GM19238 (cell line): ENCODE results near the gene NARS2.
"Not testable (repeated sequence)": the region's sequence is repeated elsewhere in the genome, so short reads cannot be mapped to it uniquely, and the experiment has no call there.

ENCODE experiments used
- DNase-seq: peaks from one replicate; pipeline ENCODE4 v3.0.0; 2011; ENCODE audit warnings: low spot score; ENCODE audit not compliant: insufficient read length

The NARS2 gene

DNA sequence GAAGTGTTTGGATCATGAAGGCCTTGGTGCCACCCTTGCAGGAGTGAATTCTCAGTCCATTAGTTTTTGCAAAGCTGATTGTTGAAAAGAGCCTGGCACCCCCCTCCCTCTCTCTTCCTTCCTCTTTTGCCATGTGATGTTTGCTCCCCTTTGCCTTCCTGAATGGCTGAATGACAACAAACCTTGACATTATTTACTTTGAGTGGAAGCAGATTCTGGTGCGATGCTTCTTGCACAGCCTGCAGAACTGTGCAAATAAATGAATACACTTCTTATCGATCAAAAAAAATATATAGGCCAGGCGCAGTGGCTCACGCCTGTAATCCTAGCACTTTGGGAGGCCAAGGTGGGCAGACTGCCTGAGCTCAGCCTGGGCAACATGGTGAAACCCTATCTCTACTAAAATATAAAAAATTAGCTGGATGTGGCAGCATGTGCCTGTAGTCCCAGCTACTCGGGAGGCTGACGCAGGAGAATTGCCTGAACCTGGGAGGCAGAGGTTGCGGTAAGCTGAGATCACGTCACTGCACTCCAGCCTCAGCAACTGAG lies 2.0 kb upstream of the NARS2 start:
- DNase-seq = no peak

DNA sequence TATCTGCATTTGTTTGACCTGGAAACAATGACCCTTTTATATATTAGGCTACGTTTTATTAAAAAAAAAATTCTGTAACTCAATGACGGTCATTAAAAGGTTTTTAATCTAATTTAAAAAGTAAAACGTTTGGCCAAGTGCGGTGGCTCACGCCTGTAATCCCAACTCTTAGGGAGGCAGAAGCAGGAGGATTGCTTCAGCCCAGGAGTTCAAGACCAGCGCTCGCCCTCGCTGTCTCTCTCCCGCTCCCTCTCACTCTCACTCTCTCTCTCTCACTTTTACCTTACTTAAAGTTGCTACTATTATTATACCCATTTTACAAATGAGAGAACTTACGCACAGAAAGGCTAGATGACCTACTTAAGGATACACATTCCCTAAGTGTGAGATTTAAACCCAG lies 814 bp upstream of the NARS2 start:
- no peak for DNase-seq

DNA sequence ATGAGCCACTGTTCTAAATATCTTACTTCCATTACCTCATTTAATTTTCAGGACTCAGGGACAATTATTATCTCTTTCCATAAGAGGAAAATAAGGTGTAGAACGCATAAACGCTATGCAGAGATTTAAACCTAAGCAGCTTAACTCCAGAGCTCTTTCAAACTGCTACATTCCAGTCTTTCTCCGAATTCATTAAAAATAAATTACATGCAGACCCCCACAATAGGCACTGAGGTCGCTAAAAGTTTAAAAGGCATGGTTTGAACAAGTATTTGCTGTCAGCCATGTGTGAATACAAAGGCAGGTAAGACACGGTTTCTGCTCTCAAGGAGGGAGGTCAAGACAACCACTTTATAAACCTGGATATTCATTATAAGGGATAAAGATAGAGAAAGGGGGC lies 983 bp downstream of the NARS2 start:
- DNase-seq = no peak

DNA sequence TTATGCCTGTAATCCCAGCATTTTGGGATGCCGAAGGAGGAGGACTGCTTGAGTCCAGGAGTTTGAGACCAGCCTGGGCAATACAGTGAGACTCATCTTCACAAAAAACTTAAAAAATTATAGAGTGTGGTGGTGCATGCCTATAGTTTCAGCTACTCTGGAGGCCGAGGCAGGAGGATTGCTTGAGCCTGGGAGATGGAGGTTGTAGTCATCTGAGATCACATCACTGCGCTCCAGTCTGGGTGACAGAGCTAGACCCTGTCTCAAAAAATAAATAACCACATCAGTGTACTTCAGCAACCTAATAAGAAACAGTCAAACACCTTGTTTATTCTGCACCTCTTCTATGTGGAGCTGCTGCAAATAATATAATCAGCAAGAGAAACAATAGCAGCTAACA lies 1.4 kb downstream of the NARS2 start:
- DNase-seq = no peak

DNA sequence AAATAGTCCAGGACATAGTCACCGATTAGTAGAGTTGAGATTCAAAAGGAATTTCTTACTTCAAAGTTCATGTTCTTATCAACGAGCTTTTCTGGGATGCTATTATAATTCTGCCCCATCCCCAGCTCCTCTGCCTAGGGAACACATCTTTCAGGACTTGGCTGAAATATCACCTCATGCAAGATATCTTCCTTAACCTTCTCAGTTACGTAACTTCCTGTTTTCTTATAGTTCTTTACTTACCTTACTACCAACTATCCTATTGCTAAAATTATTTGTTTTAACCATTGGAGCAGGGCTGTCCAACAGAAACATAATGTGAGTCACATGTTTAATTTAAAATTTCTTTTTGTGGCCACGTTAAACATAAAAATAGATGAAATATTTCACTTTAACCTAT lies 2.3 kb downstream of the NARS2 start:
- no peak for DNase-seq

DNA sequence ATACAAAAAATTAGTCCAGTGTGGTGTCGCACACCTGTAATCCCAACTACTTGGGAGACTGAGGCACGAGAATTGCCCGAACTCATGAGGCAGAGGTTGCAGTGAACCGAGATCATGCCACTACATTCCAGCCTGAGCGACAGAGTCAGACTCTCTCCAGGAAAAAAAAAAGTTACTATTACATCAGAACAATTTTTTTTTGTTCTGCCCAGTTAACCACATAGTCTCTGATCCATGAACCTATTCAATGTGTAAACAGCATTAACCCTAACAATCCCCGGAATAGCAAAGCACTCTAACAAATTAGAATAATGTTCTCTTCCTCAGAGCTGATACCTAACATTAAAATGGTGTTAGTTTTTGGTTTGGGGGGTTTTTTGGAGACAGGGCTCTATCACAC lies 4.6 kb downstream of the NARS2 start:
- DNase-seq = no peak

DNA sequence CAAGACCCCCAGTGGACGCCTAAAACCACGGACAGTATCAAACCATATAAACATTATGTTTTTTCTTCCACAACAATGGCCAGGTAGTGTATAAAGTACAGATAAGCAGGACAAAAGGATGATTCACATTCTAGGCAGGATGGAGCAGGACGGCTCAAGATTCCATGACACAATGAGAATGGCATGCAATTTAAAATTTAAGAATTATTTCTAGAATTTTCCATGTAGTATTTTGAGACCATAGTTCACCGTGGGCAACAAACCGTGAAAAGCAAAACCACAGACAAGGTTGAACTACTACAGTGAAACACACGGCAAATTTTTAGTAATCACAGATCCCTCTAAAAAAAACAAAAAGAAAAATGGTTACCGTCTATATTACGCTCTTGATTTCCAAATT lies 7.5 kb downstream of the NARS2 start:
- DNase-seq = no peak

DNA sequence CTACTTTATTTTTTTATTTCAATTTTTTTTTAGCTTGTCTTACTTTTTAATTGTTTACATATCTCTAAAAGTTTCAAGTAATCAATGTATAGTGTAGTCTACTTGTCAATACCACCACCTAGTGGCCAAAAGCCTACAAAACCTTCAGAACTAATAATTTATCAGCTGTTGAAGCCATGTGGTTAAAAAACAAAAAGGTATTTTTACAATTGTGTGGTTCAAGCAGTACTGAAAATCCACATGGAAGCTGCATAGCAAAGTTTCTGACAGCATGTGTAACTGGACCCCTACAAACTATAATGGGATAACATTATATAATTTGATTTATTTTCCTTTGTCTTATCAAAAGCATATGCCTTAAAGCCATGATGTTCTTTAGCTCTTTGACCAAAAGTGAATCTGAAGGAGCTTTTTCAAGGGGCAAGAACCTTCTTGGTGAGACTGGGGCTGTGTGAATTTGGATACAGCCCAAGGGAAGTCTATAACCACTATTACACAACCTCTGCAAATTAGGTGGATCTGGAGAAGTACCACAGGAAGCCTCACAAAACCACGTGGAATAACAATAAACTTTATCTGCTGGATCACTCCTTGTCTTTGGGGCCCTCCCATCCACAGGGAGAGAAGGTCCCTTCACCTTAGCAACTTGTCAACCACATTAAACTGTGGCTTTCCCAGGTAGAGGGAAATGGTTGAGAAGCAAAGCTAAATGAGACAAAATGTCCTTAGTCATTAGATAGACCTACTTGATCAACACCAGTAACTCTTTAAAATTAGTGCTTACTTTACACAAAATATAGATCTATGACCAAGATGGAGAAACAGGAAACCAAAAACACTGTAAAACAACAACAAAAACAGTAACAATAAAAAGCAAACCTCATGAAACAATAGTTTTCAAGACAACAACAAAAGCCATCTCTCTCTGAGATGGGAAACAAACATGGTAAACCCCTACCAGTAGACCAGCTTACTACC lies 9.9 kb downstream of the NARS2 start:
- no peak for DNase-seq

DNA sequence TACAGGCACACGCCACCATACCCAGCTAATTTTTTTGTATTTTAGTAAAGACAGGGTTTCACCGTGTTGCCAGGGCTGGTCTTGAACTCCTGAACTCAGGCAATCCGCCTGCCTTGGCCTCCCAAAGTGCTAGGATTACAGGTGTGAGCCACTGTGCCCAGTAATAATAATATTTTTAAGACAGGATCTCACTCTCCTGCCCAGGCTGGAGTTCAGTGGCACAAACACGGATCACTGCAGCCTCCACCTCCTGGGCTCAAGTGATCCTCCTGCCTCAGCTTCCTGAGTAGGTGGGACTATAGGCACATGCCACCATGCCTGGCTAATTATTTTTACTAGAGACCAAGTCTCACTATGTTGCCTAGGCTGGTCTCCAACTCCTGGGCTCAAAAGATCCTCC lies 10.6 kb downstream of the NARS2 start:
- not testable (repeated sequence) for DNase-seq

DNA sequence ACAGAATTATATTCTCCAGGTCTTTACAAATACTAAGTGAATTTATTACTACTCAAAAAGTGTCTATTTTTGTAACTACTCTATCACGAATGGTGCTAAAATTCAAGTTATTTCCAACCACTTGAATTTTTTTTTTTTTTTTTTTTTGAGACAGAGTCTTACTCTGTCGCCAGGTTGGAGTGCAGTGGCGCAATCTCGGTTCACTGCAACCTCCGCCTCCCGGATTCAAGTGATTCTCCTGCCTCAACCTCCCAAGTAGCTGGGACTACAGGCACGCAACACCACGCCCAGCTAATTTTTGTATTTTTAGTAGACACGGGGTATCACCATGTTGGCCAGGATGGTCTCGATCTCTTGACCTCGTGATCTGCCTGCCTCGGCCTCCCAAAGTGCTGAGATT lies 11.6 kb downstream of the NARS2 start:
- not testable (repeated sequence) for DNase-seq

DNA sequence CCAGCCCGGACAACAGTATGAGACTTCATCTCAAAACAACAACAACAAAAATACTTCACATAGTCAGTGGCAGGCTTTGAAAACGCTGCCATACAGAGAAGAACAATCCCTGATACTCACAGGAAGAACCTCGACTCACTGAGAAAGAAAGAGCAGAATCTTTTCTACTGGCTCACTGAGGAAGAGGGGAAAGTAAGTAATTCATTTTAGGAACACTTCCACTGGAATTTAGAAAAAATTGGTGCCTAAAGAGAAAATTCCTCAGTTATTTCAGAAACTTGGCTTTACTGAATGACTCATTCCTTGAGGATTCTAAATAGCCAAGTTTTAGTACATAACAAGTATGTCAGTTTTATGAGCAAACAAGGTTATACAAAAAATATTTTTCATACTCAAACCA lies 12.3 kb downstream of the NARS2 start:
- no peak for DNase-seq

DNA sequence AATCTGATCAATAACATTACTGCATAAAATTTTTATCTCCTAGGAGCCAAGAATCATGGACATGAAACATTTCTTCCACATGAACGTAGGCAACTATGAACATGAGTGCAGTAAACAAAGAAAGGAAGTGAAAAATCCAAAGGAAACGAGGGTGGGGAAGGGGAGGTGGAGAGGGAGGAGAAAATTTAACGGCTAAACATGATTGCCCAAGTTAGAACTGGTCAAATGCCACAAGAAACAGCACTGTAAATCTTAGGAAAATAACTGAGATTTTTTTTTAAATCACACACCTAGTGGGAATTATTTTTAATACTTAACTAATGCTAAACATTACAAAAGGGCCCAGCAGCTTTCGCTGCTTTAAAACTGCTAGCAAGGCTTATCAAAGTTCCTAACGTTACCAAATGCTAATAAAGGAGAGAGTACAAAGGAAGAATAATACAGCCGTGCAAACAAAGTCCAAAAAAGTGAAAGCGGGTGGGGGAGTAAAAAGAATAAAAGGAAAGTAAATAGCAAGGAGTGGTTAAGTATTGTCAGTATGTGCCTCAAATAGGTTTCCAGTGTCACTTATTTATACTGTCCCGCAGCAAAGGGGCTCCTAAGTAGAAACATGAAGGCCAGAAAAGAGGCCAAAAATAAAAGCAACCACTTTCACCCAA lies 13.7 kb downstream of the NARS2 start:
- DNase-seq = no peak

DNA sequence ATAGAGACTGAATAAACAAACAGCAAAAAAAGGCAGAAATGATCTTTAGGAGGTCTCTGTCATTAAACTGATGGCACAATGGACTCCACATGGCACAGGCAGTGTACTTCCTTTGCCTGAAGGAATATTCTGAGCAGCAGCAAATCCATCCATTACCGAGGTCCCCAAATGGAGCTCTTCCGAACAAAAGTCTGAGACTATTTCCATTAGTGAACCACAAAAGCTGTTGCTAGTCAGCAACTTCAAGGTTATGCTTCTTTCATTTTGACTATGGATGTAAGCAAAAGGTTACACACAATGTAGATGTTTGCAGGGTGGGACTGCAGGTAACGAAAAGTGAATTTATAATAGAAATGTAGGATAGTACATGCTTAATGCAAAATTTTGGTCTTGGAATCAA lies 14.5 kb downstream of the NARS2 start:
- no peak for DNase-seq

DNA sequence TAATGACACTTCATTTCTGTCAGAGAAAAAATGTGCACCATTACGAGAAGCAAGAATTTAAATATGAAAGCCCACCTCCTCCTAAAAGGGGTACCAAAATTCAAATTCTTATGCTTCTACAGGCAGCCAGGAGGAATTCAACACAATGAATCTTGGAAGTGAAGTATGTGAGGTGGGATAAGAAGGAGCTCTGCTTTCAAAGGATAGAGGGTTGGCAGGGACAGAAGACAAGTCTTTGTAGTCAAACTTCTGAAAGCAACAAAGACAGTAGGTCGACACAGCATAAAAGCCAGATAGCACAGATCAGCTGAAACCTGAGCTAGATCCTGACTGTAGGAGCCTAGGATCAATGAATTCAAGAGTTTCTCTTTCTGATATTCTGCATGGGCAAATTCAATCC lies 17.4 kb downstream of the NARS2 start:
- DNase-seq = no peak

DNA sequence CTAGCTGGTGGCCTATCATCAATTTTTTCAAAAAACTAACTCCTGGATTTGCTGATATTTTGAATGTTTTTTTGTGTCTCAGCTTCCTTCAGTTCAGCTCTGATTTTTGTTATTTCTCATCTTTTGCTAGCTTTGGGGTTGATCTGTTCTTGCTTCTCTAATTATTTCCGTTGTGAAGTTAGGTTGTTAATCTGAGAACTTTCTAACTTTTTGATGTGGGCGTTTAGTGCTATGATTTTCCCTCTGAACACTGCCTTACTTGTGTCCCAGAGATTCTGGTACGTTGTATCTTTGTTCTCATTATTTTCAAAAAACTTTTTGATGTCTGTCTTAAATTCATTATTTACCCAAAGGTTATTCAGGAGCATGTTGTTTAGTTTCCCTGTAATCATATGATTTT lies 19.1 kb downstream of the NARS2 start:
- DNase-seq = no peak

DNA sequence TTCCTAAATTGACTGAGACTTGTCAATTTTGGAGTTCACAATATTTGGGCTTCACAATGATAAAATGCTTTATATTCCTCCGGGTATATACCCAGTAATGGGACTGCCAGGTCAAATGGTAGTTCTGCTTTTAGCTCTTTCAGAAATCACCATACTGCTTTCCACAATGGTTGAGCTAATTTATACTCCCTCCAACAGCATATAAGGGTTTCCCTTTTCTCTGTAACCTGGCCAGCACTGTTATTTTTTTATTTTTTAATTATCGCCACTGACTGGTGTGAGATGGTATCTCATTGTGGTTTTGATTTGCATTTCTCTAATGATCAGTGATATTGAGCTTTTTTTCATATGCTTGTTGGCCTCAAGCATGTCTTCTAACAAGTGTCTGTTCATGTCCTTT lies 21.8 kb downstream of the NARS2 start:
- DNase-seq = no peak

DNA sequence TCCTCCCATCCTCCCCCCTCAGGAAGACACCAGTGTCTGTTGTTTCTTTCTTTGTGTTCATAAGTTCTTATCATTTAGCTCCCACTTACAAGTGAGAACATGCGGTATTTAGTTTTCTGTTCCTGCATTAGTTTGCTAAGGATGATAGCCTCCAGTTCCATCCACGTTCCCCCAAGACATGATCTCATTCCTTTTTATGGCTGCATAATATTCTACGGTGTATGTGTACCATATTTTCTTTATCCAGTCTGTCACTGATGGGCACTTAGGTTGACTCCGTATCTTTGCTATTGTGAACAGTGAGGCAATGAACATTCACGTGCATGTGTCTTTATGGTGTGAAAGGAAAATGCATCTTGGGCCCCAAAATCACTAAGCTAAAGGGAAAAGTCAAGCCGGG lies 22.5 kb downstream of the NARS2 start:
- DNase-seq = not testable (repeated sequence)

DNA sequence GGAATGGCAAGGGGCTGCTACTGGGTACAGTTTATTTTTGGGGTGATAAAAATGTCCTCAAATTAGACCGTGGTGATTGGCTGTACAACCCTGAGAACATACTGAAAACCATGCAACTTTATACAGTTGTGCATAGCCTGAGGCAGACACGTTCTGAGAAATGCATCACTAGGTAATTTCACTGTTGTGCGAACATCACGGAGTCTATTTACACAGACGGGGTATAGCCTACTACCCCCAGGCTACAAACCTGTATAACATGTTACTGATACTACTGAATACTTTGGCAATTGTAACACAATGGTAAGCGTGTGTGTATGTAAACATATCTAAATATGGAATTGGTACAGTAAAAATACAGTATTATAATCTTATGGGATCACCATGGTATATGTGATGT lies 23.6 kb downstream of the NARS2 start:
- DNase-seq = no peak

DNA sequence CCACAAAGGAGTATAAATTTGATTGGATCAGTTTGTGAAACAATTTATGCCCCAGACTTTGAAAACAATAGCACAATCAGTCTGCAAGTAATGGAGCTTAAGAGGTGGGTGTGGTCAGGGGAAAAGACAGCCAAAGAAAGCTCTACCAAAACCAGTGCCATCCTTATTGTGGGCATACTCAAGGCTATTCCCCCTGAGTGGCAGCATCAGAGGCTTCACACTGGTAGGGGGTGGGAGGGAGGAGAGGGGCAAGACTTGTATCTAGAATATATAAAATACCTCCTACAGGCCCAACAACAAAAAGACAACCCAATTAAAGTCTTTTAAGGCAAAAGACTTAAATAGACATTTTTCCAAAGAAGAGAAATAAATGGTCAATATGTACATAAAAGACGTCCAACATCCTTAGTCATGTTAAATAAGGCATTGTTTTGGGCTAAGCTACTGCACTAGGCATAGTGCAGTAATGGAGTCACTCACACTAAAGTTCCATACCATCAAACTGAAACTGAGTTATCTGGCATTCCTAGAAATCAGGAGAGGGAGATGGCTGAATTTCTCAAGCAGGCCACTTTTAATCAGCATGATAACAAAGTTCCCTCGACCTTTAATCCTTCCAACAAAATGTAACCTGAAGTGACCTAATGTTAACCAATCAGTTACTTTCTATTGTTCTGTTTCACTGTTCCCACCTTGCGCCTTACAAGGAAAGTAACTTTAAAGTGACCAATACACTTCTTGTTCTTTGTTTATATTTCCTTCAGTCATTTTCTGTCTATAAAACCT lies 24.8 kb downstream of the NARS2 start:
- DNase-seq = no peak

DNA sequence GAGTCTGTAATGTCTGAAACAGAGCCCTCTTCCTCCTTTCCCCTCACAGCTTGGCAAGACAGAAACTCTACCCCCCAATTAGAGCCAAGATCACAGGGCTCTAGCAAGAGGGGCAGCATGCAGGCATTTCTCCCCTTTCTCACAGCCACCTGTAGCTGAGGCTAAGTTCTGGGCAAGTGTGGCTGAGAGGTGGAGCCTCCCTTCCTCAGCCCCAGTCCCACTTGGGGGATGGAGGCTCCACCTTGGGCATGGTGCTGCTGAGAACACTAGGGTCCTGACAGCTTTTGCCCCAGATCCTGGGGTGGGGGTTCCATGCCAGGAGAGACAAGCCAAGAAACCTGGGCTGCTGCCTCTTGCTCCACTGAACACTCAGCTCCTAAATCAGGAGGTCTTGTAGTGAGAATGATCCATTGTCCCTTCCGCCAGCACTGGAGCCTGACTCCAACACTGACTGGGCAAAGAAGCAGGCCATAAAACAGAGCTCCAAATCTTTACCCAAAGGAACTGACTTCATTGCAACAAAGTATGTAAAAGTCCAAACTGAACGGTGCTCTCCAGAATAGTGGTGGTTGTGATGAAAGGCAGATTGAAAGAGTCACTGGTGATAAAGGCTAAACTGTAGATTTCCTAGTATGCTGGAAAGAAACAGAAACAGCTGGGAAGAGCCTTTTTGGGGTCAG lies 25.6 kb downstream of the NARS2 start:
- DNase-seq = no peak
